HG02588 (cell line): ENCODE data around the gene KRTAP5-5.
A peak's percentile ranks its signal among the peaks of the same experiment; 100 is the strongest.
"Not testable (repeated sequence)": the region's sequence is repeated elsewhere in the genome, so short reads cannot be mapped to it uniquely, and the experiment has no call there.

ENCODE experiments used
- ATAC-seq: cut with Tn5 transposase; IDR thresholded peaks from one replicate; pipeline ENCODE4 v1.9.1; 2021; ENCODE audit warnings: mild to moderate bottlenecking, moderate library complexity; ENCODE audit not compliant: unreplicated experiment

Gene KRTAP5-5

GRCh38 chr11:1605923-1606322 is 23.7 kb upstream of the KRTAP5-5 start:
- peak; percentile 65 for ATAC-seq

GRCh38 chr11:1607156-1607845 is 22.3 kb upstream of the KRTAP5-5 start:
- not testable (repeated sequence) for ATAC-seq

- ATAC-seq: not testable (repeated sequence)
These were observed 21.7 kb upstream of the KRTAP5-5 start for GRCh38 chr11:1607901-1608300.

DNA sequence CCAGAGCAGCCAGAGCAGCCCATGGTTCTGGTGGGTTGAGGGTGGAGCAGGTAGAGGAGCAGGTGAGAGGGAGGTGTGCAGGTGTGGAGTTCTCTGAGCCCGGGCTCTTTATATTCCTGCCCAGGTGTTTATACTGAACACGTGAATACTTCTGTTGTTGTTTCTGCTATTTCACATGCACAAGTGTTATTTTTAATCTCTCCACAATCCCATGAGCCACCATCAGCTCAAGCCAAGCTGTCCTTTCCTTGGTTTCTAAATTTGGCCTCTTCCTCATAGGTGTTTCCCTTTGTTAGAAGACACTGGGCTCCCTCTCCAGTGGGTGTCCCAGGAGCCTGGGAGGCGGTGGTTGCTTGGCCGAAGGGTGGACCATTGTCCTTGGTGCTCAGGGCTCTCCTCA is 21.2 kb upstream of the KRTAP5-5 start, which contains the start of gene KRTAP5-3:
Gene KRTAP5-3 (minus strand): TSS at position 101 of the 400 bp plus-strand sequence. CDS start 78 bp downstream, at position 23.
- ATAC-seq: no peak

- ATAC-seq: no peak
These were observed 11.3 kb upstream of the KRTAP5-5 start for GRCh38 chr11:1618231-1618630.

DNA sequence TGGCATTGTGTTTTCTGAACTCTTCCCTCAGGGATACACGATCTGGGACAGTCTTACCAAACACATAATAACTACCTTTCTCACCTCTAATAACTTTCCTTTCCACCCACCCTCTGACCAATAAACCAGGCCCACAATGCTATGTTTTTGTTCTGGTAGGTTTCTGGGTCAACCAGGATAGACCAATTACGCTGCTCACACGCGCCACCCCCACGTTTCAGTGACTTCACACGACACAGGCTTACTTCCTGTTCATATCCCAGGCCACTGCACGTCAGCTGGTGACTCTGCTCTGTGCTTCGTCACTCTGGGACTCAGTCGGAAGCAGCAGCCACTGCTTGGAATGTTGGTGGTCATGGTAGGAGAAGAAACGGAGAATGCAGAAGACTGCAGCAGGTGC is 10.1 kb upstream of the KRTAP5-5 start:
- ATAC-seq: no peak

DNA sequence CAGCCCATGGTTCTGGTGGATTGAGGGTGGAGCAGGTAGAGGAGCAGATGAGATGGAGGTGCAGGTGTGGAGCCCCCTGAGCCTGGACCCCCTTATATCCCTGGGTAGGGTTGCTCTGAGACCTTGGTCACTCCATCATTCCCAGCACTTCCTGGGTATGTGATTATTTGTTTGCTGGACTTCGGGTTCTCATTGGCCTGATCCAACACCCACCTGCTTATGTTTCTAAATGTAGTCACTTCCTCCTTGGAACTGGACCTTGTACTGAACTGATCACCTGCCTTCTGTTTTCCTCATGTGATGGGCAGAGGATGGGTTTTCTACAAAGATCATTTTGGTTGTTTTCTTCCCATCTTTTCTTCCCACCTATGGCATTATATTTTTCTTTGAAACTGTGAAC is 7.5 kb upstream of the KRTAP5-5 start, which contains the start of gene KRTAP5-4:
Gene KRTAP5-4 (minus strand): TSS at position 53 of the 400 bp plus-strand sequence. CDS start 45 bp downstream, at position 8.
- ATAC-seq: no peak

- ATAC-seq: no peak
These were observed 5.9 kb upstream of the KRTAP5-5 start for GRCh38 chr11:1623716-1624115.

- ATAC-seq: no peak
These were observed 5.0 kb upstream of the KRTAP5-5 start for GRCh38 chr11:1624621-1625020.

DNA sequence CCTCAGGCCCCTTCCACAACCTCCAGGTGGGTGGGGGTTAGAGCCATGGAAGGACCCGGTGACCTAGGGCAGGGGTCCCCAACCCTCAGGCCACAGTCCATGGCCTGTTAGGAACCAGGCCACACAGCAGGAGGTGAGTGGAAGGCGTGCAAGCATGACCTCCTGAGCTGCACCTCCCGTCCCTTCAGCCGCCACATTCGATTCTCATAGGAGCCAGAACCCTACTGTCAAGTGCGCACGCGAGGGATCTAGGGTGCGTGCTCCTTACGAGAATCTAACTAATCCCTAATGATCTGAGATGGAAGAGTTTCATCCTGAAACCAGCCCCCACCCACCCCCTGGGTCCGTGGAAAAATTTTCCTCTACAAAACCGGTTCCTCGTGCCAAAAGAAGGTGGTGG is 4.0 kb upstream of the KRTAP5-5 start:
- no peak for ATAC-seq

- no peak for ATAC-seq
These were observed 859 bp upstream of the KRTAP5-5 start for GRCh38 chr11:1628506-1629325.

DNA sequence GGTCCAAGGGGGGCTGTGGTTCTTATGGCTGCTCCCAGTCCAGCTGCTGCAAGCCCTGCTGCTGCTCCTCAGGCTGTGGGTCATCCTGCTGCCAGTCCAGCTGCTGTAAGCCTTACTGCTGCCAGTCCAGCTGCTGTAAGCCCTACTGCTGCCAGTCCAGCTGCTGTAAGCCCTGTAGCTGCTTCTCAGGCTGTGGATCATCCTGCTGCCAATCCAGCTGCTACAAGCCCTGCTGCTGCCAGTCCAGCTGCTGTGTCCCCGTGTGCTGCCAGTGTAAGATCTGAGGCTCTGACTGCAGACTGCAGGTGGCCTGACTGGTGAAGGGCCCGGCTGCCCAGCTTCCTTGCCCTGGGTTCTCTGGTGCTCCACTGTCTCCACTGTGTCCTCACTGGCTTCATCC is 696 bp downstream of the KRTAP5-5 start:
- ATAC-seq: no peak

DNA sequence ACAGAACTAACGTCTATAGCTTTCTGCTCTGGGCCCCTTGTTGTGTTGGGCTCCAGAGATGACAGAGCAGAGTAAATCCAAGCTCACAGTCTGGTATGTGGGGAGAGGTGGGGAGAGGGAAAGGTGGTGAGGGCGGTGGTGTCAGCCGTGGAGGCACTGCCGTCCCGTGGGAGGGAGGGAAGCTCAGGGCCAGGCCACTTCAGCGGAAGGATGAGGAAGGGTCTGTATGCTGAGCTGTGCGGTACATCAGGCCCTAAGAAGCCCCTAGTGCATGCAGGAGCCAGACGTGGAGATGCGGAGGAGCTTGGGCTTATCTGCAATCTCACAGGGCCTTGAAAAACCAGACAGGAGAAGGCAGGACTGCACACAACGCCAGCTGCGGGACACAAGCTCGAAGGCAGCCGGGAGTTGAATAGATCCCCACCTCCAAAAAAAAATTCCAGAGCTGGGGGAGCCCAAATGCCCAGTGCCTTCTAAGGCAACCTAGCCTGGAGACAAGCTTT is 1.5 kb downstream of the KRTAP5-5 start:
- ATAC-seq: no peak

DNA sequence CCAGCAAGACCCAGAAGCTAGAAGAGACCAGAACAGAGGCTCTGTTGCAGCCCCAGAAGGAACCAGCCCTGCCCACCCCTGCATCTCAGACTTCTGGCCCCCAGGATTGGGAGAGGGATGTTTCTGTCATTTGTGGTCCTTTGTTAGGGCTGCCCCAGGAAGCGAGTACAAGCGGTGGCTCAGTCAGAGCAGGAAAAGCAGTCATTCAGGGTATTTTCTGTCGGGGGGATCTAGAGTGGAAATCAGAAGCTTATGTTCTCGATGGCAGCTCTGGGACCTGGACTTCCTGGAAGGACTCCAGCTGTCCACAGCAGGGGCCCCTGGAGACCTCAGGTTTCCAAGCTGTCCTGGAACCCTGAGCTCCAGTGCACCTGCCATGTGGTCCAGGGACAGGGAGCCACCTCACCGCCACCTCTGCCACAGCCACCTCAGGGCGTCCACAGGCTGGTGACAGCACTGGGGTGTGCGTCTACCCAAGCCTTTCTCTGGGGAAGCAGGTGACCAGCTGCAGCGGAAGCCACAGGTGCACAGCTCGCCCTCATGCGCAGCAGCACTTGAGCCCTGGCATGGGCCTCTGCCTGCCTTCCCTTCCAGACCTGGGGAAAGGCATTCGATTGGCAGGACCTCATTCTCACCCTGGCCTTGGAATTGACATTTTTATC is 2.6 kb downstream of the KRTAP5-5 start:
- no peak for ATAC-seq

DNA sequence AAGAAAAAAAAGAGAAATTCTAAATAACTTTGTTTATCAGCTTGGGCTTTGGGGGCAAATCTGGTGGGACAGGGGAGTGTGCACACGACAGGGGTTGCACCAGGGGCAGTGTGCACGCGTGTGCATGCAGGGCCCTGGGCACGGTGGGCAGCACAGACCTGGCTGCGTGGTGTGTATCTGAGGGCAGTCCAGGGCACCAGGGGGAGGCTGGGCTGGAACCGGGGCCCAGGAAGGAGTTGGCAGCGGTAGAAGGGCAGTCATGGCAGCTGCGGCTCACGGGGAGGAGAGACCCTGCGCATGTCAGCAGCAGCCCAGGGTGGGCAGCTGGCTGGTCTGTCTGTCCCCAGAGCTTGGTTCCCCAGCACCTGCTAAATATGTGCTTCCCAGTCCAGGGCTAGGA is 4.3 kb downstream of the KRTAP5-5 start:
- ATAC-seq: no peak

DNA sequence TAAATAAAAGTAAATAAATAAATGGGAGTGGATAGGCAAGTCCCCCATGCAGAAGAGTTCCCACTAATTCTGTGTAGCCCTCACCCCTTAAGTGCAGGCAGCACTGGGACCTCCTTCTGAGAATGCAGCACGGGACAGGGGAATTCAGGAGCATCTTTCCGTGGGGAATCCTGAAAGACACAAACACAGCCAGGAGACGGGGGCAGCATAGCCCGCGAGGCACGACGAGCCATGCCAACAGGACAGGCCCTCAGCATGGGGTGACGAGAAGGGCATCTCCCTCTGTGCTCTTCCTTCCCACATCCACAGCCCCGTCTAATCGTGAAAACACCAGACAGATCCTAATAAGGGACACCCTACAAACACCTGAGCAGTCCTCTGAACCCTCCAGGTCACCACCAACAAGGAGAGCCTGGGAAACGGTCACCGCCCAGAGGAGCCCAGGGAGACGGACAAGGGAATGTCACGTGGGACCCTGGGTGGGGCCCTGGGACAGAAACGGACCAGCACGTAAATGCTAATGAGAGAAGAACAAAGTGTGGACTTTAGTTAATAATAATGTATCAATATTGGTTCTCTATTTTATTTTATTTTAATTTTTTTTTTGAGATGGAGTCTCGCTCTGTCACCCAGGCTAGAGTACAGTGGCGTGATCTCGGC is 6.8 kb downstream of the KRTAP5-5 start:
- ATAC-seq: no peak

DNA sequence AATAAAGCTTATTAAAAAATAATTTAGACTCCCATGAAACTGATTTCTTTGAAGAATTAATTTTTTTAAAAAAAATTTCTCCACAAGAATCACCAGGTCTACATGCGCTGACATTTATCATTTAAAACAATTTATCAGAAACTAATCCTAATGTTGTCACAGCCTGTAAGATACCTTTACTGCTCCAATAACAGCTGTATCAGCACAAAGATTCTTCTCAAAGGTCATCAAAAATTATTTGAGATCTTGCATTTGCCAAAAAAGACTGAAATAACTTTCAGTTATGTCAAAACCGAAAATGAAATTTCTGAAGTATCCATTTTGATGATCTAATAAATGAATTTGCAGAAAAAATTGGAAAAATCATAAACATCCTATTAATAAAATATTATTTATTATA is 8.1 kb downstream of the KRTAP5-5 start:
- no peak for ATAC-seq

- ATAC-seq: no peak
These were observed 8.8 kb downstream of the KRTAP5-5 start for GRCh38 chr11:1638344-1638743.

GRCh38 chr11:1639102-1639620 is 9.6 kb downstream of the KRTAP5-5 start:
- no peak for ATAC-seq

- no peak for ATAC-seq
These were observed 10.1 kb downstream of the KRTAP5-5 start for GRCh38 chr11:1639666-1640065.
